OCI-LY3 (cell line): ENCODE data around the gene GALNTL6.

Source experiments
- H2AFZ ChIP-seq: fragments of 200-600, 300-600 bp; shearing (Covaris generic); 2 replicates; pipeline ENCODE4 v1.6.0; 2014; ENCODE audit warnings: antibody characterized with exemption, low read depth, low read length
- H3K27ac ChIP-seq: fragments of 200-600, 300-600 bp; sonication (generic); 2 replicates; pipeline ENCODE4 v1.5.1; 2014; ENCODE audit warnings: mild to moderate bottlenecking, low read length, moderate library complexity, mixed read lengths
- H3K27me3 ChIP-seq: fragments of 200-600, 300-600 bp; sonication (generic); 2 replicates; pipeline ENCODE4 v1.6.1; 2014; ENCODE audit warnings: low read depth, low read length, mixed read lengths
- H3K36me3 ChIP-seq: fragments of 200-600, 300-600 bp; sonication (generic); replicated peaks from 2 replicates; pipeline ENCODE3; 2014; ENCODE audit warnings: low read depth, low read length, mixed read lengths
- H3K4me1 ChIP-seq: fragments of 300-600, 200-600 bp; sonication (generic); 2 replicates; pipeline ENCODE4 v1.6.1; 2014; ENCODE audit warnings: low read length, mixed read lengths
- H3K4me2 ChIP-seq: fragments of 200-600, 300-600 bp; sonication (generic); 2 replicates; pipeline ENCODE4 v1.6.1; 2014; ENCODE audit warnings: low read length, mixed read lengths
- H3K4me3 ChIP-seq: fragments of 300-600, 200-600 bp; sonication (generic); 2 replicates; pipeline ENCODE4 v1.5.1; 2014; ENCODE audit warnings: antibody characterized with exemption, mild to moderate bottlenecking, low read length, moderate library complexity
- H3K79me2 ChIP-seq: fragments of 300-600, 200-600 bp; shearing (Covaris generic); 2 replicates; pipeline ENCODE4 v1.6.1; 2014; ENCODE audit warnings: mild to moderate bottlenecking, low read length, mixed read lengths
- H3K9ac ChIP-seq: fragments of 300-600, 200-600 bp; shearing (Covaris generic); 2 replicates; pipeline ENCODE4 v1.6.0; 2014; ENCODE audit warnings: mild to moderate bottlenecking, low read length, moderate library complexity
- H3K9me3 ChIP-seq: fragments of 200-600, 300-600 bp; shearing (Covaris generic); 2 replicates; pipeline ENCODE4 v1.6.1; 2014; ENCODE audit warnings: low read length, mixed read lengths; ENCODE audit not compliant: insufficient read depth
- H4K20me1 ChIP-seq: fragments of 200-600, 300-600 bp; sonication (generic); 2 replicates; pipeline ENCODE4 v1.6.1; 2016; ENCODE audit warnings: low read length, mixed read lengths; ENCODE audit not compliant: insufficient read depth
- EZH2phosphoT487 ChIP-seq: fragments of 200-600 bp; shearing (Covaris generic); IDR thresholded peaks from 2 replicates; pipeline ENCODE4 v1.6.1; 2018; ENCODE audit warnings: antibody characterized with exemption, mixed run types, low read depth
- TF ChIP-seq, protein P1 (sequence below): fragments of 200-600, 300-600 bp; sonication (generic); IDR thresholded peaks from 2 replicates; pipeline ENCODE4 v1.5.1; 2014; ENCODE audit warnings: antibody characterized with exemption, low read length, low read depth

GALNTL6 gene

DNA sequence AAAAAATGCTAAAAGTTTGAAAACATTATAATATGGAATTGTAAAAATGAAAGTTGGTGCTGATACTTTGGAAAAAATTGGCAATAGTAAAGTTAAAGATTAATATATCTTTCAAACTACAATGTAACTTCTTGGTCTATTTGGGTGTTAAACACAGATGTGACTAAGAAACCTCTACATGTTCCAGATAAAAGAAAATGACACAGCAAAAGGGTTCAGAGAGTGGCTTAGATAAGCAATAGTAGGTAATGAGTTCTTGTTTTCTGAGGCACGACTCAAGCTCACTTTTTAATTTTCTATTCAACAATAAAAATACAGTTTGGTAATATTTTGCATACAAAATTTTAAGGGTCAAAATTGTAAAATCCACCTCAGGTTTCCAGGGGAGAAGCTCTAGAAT, 292.7 kb downstream of the GALNTL6 start:
- H2AFZ ChIP-seq = no peak overlapping the region
- no peak for TF ChIP-seq EZH2phosphoT487
- TF ChIP-seq, protein P1, sequence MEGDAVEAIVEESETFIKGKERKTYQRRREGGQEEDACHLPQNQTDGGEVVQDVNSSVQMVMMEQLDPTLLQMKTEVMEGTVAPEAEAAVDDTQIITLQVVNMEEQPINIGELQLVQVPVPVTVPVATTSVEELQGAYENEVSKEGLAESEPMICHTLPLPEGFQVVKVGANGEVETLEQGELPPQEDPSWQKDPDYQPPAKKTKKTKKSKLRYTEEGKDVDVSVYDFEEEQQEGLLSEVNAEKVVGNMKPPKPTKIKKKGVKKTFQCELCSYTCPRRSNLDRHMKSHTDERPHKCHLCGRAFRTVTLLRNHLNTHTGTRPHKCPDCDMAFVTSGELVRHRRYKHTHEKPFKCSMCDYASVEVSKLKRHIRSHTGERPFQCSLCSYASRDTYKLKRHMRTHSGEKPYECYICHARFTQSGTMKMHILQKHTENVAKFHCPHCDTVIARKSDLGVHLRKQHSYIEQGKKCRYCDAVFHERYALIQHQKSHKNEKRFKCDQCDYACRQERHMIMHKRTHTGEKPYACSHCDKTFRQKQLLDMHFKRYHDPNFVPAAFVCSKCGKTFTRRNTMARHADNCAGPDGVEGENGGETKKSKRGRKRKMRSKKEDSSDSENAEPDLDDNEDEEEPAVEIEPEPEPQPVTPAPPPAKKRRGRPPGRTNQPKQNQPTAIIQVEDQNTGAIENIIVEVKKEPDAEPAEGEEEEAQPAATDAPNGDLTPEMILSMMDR = no peak
- no peak overlapping the region for H3K27ac ChIP-seq
- no peaks in the 10 kb centered on the region for H3K36me3 ChIP-seq
- no peaks in the 10 kb centered on the region for H3K27me3 ChIP-seq
- no peak overlapping the region for H3K9ac ChIP-seq
- no peak overlapping the region for H3K4me2 ChIP-seq
- no peak overlapping the region for H3K4me3 ChIP-seq
- H3K79me2 ChIP-seq = no peaks in the 10 kb centered on the region
- no peaks in the 10 kb centered on the region for H4K20me1 ChIP-seq
- no peaks in the 10 kb centered on the region for H3K4me1 ChIP-seq
- H3K9me3 ChIP-seq = no peaks in the 10 kb centered on the region

DNA sequence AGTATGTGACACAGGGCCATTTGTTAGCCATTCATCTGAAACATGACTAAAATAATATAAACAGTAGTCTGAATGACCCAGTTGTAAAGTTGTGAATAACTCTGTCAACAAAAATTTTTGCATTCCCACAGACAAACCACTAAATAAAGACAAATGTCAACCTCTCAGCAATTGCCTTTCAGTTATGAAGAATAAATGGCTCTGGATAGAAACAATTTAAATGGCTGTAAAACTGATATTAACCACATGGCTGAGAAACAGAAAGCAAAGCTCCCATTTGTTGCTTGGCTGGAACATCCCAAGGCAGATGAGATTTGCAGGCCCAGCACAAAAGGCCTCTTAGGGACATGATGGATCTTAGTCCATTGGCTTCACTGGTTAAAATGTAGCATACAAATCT, 296.3 kb downstream of the GALNTL6 start:
- H3K9ac ChIP-seq = no peak overlapping the region
- H3K4me2 ChIP-seq = no peak overlapping the region
- no peaks in the 10 kb centered on the region for H3K27me3 ChIP-seq
- H4K20me1 ChIP-seq = no peaks in the 10 kb centered on the region
- no peaks in the 10 kb centered on the region for H3K36me3 ChIP-seq
- no peaks in the 10 kb centered on the region for H3K79me2 ChIP-seq
- no peaks in the 10 kb centered on the region for H3K9me3 ChIP-seq
- TF ChIP-seq EZH2phosphoT487 = no peak
- TF ChIP-seq, protein P1 = no peak
- no peak overlapping the region; the same call in 1 of the 2 replicates for H2AFZ ChIP-seq
- no peak overlapping the region for H3K4me3 ChIP-seq
- no peaks in the 10 kb centered on the region for H3K4me1 ChIP-seq
- H3K27ac ChIP-seq = no peak overlapping the region

DNA sequence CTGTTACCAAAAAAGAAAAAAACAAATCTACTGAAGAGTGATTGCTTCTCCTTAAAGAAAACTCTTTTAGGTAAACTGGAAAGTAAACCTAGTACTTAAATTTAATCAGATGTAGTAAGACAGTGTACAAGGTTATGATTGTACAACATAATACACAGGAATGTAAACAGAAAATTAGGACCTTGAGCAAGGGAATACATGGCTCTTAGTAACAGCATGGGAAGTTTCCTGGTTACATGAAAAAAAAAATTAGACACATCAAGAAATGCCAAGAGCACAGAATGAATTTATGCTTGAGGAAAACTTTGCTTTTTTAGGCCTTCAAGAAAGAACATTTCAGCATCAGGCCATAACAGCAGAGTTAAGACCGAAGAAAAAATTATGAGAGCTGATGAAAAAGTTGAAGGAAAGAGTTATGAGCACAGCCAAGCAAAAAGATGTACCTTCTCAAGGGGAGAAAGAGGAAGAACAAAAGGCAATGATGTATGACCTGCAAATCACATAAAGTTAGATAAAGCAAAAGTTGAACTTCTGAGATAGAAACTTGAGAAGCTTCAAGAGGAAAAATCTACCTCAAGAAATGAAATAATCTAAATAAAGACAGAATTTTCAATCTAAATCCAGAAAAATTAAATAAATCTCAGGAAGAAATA, 311.6 kb downstream of the GALNTL6 start:
- Histone ChIP-seq H4K20me1 (no peaks in the 10 kb centered on the region), H3K4me1 (peaks cover 23% of the 10 kb centered on the region), H2AFZ (peak overlapping the region; percentile 2; the same call in 1 of the 2 replicates), H3K36me3 (no peaks in the 10 kb centered on the region), H3K27ac (peak overlapping the region; percentile 44), H3K79me2 (no peaks in the 10 kb centered on the region), H3K27me3 (no peaks in the 10 kb centered on the region), H3K9ac (no peak overlapping the region), H3K4me3 (no peak overlapping the region), H3K4me2 (peak overlapping the region; percentile 19), H3K9me3 (no peaks in the 10 kb centered on the region)
- TF ChIP-seq, protein P1 = no peak
- TF ChIP-seq EZH2phosphoT487 = no peak

- Histone ChIP-seq H3K36me3 (no peaks in the 10 kb centered on the region), H3K9ac (no peak overlapping the region), H3K4me1 (peaks cover 23% of the 10 kb centered on the region), H3K9me3 (no peaks in the 10 kb centered on the region), H3K4me3 (no peak overlapping the region), H3K27ac (peak overlapping the region; percentile 44), H2AFZ (no peak overlapping the region), H3K79me2 (no peaks in the 10 kb centered on the region), H4K20me1 (no peaks in the 10 kb centered on the region), H3K4me2 (peak overlapping the region; percentile 19; the same call in 1 of the 2 replicates), H3K27me3 (no peaks in the 10 kb centered on the region)
- TF ChIP-seq, protein P1 = no peak
- no peak for TF ChIP-seq EZH2phosphoT487
Measured at GRCh38 chr4:172125443-172125842, 312.2 kb downstream of the GALNTL6 start.
